ENCODE measurements around the gene NWD2. TPM values are rescaled to one million over a fixed set of nuclear protein-coding genes. Genes with fewer than 3 reads are reported as not detected.

The NWD2 gene
- total RNA-seq, 2 donors from 2014 or later: 0.23 TPM; not detected in 1

GRCh38 chr4:37440501-37440900 lies 196.0 kb downstream of the NWD2 start:
- DNase-seq (ENCODE audit: low spot score): no peak
- WGBS: 72% methylated on average over 2 of the region's 2 CpGs
- TF ChIP-seq POLR2AphosphoS5 (IDR thresholded peaks at IDR 0.05) (no peak), POLR2A (IDR thresholded peaks at IDR 0.05) (no peak), CTCF (IDR thresholded peaks at IDR 0.05) (no peak)
- intact Hi-C loops (cut with DNase I): no loop called here
- no peaks in the 10 kb centered on the region for H3K27me3 ChIP-seq (replicated peaks; ENCODE audit: insufficient read depth)
- no peak overlapping the region for H3K27ac ChIP-seq
- no peak overlapping the region for H3K4me3 ChIP-seq
- H3K9me3 ChIP-seq: no peaks in the 10 kb centered on the region
- H3K4me1 ChIP-seq (replicated peaks): no peaks in the 10 kb centered on the region
- no peaks in the 10 kb centered on the region for H3K36me3 ChIP-seq

GRCh38 chr4:37441231-37442061 lies 196.9 kb downstream of the NWD2 start:
- TF ChIP-seq CTCF (IDR thresholded peaks at IDR 0.05): no peak
- no peak for TF ChIP-seq POLR2AphosphoS5 (IDR thresholded peaks at IDR 0.05)
- no peak for TF ChIP-seq POLR2A (IDR thresholded peaks at IDR 0.05)
- Histone ChIP-seq H3K9me3 (no peaks in the 10 kb centered on the region), H3K27ac (no peak overlapping the region), H3K27me3 (replicated peaks; ENCODE audit: insufficient read depth) (no peaks in the 10 kb centered on the region), H3K4me1 (replicated peaks) (no peaks in the 10 kb centered on the region), H3K4me3 (no peak overlapping the region), H3K36me3 (no peaks in the 10 kb centered on the region)
- no peak for DNase-seq (ENCODE audit: low spot score)
- WGBS: 58% methylated on average over 9 of the region's 9 CpGs
- intact Hi-C loops (cut with DNase I): no loop called here

- no peak overlapping the region for H3K4me3 ChIP-seq
- H3K27me3 ChIP-seq (replicated peaks; ENCODE audit: insufficient read depth): no peaks in the 10 kb centered on the region
- 3% methylated on average over 1 of the region's 1 CpG for WGBS
- no peak overlapping the region for H3K27ac ChIP-seq
- DNase-seq (ENCODE audit: low spot score): no peak
- no peaks in the 10 kb centered on the region for H3K36me3 ChIP-seq
- H3K9me3 ChIP-seq: no peaks in the 10 kb centered on the region
- intact Hi-C loops (cut with DNase I): no loop called here
- TF ChIP-seq CTCF (IDR thresholded peaks at IDR 0.05) (no peak), POLR2AphosphoS5 (IDR thresholded peaks at IDR 0.05) (no peak), POLR2A (IDR thresholded peaks at IDR 0.05) (no peak)
- H3K4me1 ChIP-seq (replicated peaks): no peaks in the 10 kb centered on the region
Observed at GRCh38 chr4:37442062-37442323, 197.4 kb downstream of the NWD2 start.

DNA sequence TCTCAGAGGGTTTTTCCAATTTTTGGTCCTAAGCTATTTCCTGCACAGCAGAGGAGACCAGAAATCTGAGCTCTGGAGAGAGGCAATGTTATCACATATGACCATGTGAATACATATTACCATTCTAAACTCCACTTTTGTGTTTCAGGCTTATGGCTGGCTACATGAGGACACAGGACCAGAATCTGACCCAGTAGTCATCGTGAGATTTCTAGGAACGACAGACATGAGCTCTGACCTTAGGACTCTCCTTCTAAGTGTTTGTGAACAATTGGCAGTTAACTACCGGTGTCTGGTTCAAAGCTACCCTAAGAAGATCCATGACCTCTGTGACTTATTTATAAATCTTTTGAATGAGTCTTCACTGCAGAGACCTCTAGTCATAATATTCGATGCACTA lies 198.6 kb downstream of the NWD2 start:
- WGBS: 75% methylated on average over 4 of the region's 4 CpGs
- H3K4me3 ChIP-seq: no peak overlapping the region
- no peak overlapping the region for H3K27ac ChIP-seq
- H3K9me3 ChIP-seq: no peaks in the 10 kb centered on the region
- no peak for DNase-seq (ENCODE audit: low spot score)
- no peaks in the 10 kb centered on the region for H3K27me3 ChIP-seq (replicated peaks; ENCODE audit: insufficient read depth)
- intact Hi-C loops (cut with DNase I): no loop called here
- no peak for TF ChIP-seq CTCF (IDR thresholded peaks at IDR 0.05)
- TF ChIP-seq POLR2AphosphoS5 (IDR thresholded peaks at IDR 0.05): no peak
- TF ChIP-seq POLR2A (IDR thresholded peaks at IDR 0.05): no peak
- no peaks in the 10 kb centered on the region for H3K4me1 ChIP-seq (replicated peaks)
- H3K36me3 ChIP-seq: no peaks in the 10 kb centered on the region

GRCh38 chr4:37445023-37445422 lies 200.5 kb downstream of the NWD2 start:
- Histone ChIP-seq H3K4me1 (replicated peaks) (no peaks in the 10 kb centered on the region), H3K36me3 (no peaks in the 10 kb centered on the region), H3K27ac (no peak overlapping the region), H3K4me3 (no peak overlapping the region), H3K9me3 (no peaks in the 10 kb centered on the region), H3K27me3 (replicated peaks; ENCODE audit: insufficient read depth) (no peaks in the 10 kb centered on the region)
- 88% methylated on average over 9 of the region's 9 CpGs for WGBS
- DNase-seq (ENCODE audit: low spot score): no peak
- TF ChIP-seq CTCF (IDR thresholded peaks at IDR 0.05): no peak
- no peak for TF ChIP-seq POLR2AphosphoS5 (IDR thresholded peaks at IDR 0.05)
- no peak for TF ChIP-seq POLR2A (IDR thresholded peaks at IDR 0.05)
- intact Hi-C loops (cut with DNase I): no loop called here

Data from prostate gland (tissue), 2 donors.